Neuronal stem cell (in vitro differentiated cells): ENCODE results near the gene ASPRV1.

Experiments used
- DNase-seq: peaks from one replicate; pipeline ENCODE4 v3.0.0-alpha.2; 2013; ENCODE audit warnings: low spot score
- H2AFZ ChIP-seq: one replicate; pipeline ENCODE4 v1.6.1; 2013; ENCODE audit warnings: mild to moderate bottlenecking, low read length, inconsistent platforms
- H2AK5ac ChIP-seq: 2 replicates; pipeline ENCODE4 v1.6.1; 2013; ENCODE audit warnings: low read depth, mild to moderate bottlenecking, inconsistent platforms, low read length, moderate library complexity, mixed read lengths
- H2BK120ac ChIP-seq: 2 replicates; pipeline ENCODE4 v1.6.1; 2013; ENCODE audit warnings: low read depth, mild to moderate bottlenecking, inconsistent platforms, low read length, moderate library complexity, mixed read lengths
- H2BK12ac ChIP-seq: one replicate; pipeline ENCODE4 v1.6.1; 2013; ENCODE audit warnings: low read length, inconsistent platforms
- H2BK15ac ChIP-seq: 2 replicates; pipeline ENCODE4 v1.6.1; 2013; ENCODE audit warnings: mild to moderate bottlenecking, low read length, inconsistent platforms, mixed read lengths
- H2BK5ac ChIP-seq: one replicate; pipeline ENCODE4 v1.6.1; 2013; ENCODE audit warnings: inconsistent platforms, mild to moderate bottlenecking, low read length, moderate library complexity
- H3K14ac ChIP-seq: one replicate; pipeline ENCODE4 v1.6.1; 2013; ENCODE audit warnings: low read length, inconsistent platforms
- H3K18ac ChIP-seq: 2 replicates; pipeline ENCODE4 v1.6.1; 2013; ENCODE audit warnings: low read length, inconsistent platforms
- H3K23ac ChIP-seq: 2 replicates; pipeline ENCODE4 v1.6.1; 2013; ENCODE audit warnings: low read depth, mild to moderate bottlenecking, mixed read lengths, low read length, inconsistent platforms; ENCODE audit not compliant: poor library complexity
- H3K27ac ChIP-seq: replicated peaks from 3 replicates; pipeline ENCODE4 v1.5.1; 2013; ENCODE audit warnings: low read length, inconsistent platforms
- H3K27me3 ChIP-seq, 3 experiments: 2 replicates each; pipeline ENCODE4 v1.6.1; 2013; ENCODE audit warnings: low read length in 3 of 3, mild to moderate bottlenecking in 2 of 3, inconsistent platforms in 1 of 3, low read depth in 1 of 3, mixed read lengths in 1 of 3, moderate library complexity in 1 of 3; ENCODE audit not compliant: control insufficient read depth in 3 of 3, insufficient read depth in 3 of 3
- H3K36me3 ChIP-seq, 2 donors: replicated peaks in 1 of 2; 2 replicates each; pipeline ENCODE4 v1.6.1; 2013; ENCODE audit warnings: low read length in 2 of 2; ENCODE audit not compliant: control insufficient read depth in 2 of 2, insufficient read depth in 2 of 2
- H3K4ac ChIP-seq: 2 replicates; pipeline ENCODE4 v1.6.1; 2013; ENCODE audit warnings: inconsistent platforms, mild to moderate bottlenecking, low read length, moderate library complexity
- H3K4me1 ChIP-seq, 2 donors: 1 replicate in 1 of 2; 2 replicates in 1 of 2; pipeline ENCODE4 v1.6.1; 2013; ENCODE audit warnings: low read length in 2 of 2, low read depth in 1 of 2; ENCODE audit not compliant: control insufficient read depth in 2 of 2, insufficient read depth in 1 of 2
- H3K4me2 ChIP-seq: one replicate; pipeline ENCODE4 v1.6.1; 2013; ENCODE audit warnings: mild to moderate bottlenecking, low read length, inconsistent platforms; ENCODE audit not compliant: insufficient read depth, poor library complexity, severe bottlenecking
- H3K4me3 ChIP-seq, 2 donors: 2 replicates each; pipeline ENCODE4 v1.5.1; 2013; ENCODE audit warnings: low read length in 2 of 2, mild to moderate bottlenecking in 2 of 2, inconsistent platforms in 1 of 2, moderate library complexity in 1 of 2
- H3K79me1 ChIP-seq: one replicate; pipeline ENCODE4 v1.6.1; 2013; ENCODE audit warnings: low read depth, mild to moderate bottlenecking, inconsistent platforms, low read length, moderate library complexity
- H3K9ac ChIP-seq: one replicate; pipeline ENCODE4 v1.6.1; 2013; ENCODE audit warnings: mild to moderate bottlenecking, low read depth, low read length, inconsistent platforms; ENCODE audit not compliant: poor library complexity
- H3K9me3 ChIP-seq, 2 donors: replicated peaks in 1 of 2; 2 replicates each; pipeline versions ENCODE3 to v1.6.1; 2013; ENCODE audit warnings: low read length in 2 of 2, mild to moderate bottlenecking in 2 of 2, inconsistent platforms in 1 of 2, low read depth in 1 of 2, mixed read lengths in 1 of 2, moderate library complexity in 1 of 2; ENCODE audit not compliant: control insufficient read depth in 2 of 2, insufficient read depth in 1 of 2
- H4K8ac ChIP-seq: one replicate; pipeline ENCODE4 v1.6.1; 2013; ENCODE audit warnings: low read depth, mild to moderate bottlenecking, inconsistent platforms, low read length, moderate library complexity
- H4K91ac ChIP-seq: one replicate; pipeline ENCODE4 v1.6.1; 2013; ENCODE audit warnings: low read length, low read depth, mild to moderate bottlenecking, inconsistent platforms; ENCODE audit not compliant: poor library complexity
- WGBS, 2 donors: extraction: QIAGEN DNeasy Blood & Tissue Kit; methylation state at CpG; one replicate each; pipeline ENCODE4 v1.1.7; 2013; ENCODE audit warnings: missing lambda C conversion rate in 2 of 2, mixed read lengths in 1 of 2; ENCODE audit not compliant: insufficient read length in 2 of 2, insufficient replicate concordance in 1 of 2; ENCODE audit errors: extremely low coverage in 2 of 2; 5-methylcytosine and 5-hydroxymethylcytosine counted together

Gene ASPRV1

GRCh38 chr2:69926849-69927515 is 34.4 kb downstream of the ASPRV1 start:
- no peak overlapping the region for H3K9ac ChIP-seq
- H2BK120ac ChIP-seq = no peak overlapping the region
- no peak for DNase-seq
- no peak overlapping the region for H2BK5ac ChIP-seq
- no peak overlapping the region for H2AFZ ChIP-seq
- no peak overlapping the region for H4K8ac ChIP-seq
- H3K23ac ChIP-seq = no peak overlapping the region
- no peaks in the 10 kb centered on the region for H3K79me1 ChIP-seq
- WGBS, 2 donors = no CpG with 5 or more reads among the region's 3 CpGs
- H4K91ac ChIP-seq = no peak overlapping the region
- H3K27ac ChIP-seq = no peak overlapping the region
- no peak overlapping the region for H2BK15ac ChIP-seq
- H3K36me3 ChIP-seq = peaks cover 0 to 16% of the 10 kb centered on the region in 2 donors
- H3K9me3 ChIP-seq = no peaks in the 10 kb centered on the region
- H2BK12ac ChIP-seq = no peak overlapping the region
- no peak overlapping the region for H3K4ac ChIP-seq
- no peak overlapping the region for H3K18ac ChIP-seq
- no peak overlapping the region for H3K4me2 ChIP-seq
- no peaks in the 10 kb centered on the region for H3K4me1 ChIP-seq
- no peak overlapping the region for H2AK5ac ChIP-seq
- no peak overlapping the region for H3K14ac ChIP-seq
- H3K27me3 ChIP-seq = no peaks in the 10 kb centered on the region
- no peak overlapping the region for H3K4me3 ChIP-seq

- H3K18ac ChIP-seq = no peak overlapping the region
- WGBS, 2 donors = no CpG with 5 or more reads among the region's 3 CpGs
- no peak overlapping the region for H3K23ac ChIP-seq
- no peaks in the 10 kb centered on the region for H3K27me3 ChIP-seq
- H2BK5ac ChIP-seq = no peak overlapping the region
- H3K4me3 ChIP-seq = no peak overlapping the region
- no peaks in the 10 kb centered on the region for H3K79me1 ChIP-seq
- no peaks in the 10 kb centered on the region for H3K9me3 ChIP-seq
- no peak overlapping the region for H3K9ac ChIP-seq
- no peak overlapping the region for H2BK15ac ChIP-seq
- no peak overlapping the region for H3K14ac ChIP-seq
- DNase-seq = no peak
- no peak overlapping the region for H4K8ac ChIP-seq
- H3K36me3 ChIP-seq = peaks cover 2 to 35% of the 10 kb centered on the region in 2 donors
- no peak overlapping the region for H3K4ac ChIP-seq
- no peak overlapping the region for H3K27ac ChIP-seq
- H3K4me2 ChIP-seq = no peak overlapping the region
- no peak overlapping the region for H2AFZ ChIP-seq
- no peak overlapping the region for H2BK120ac ChIP-seq
- H2AK5ac ChIP-seq = no peak overlapping the region
- H4K91ac ChIP-seq = no peak overlapping the region
- H3K4me1 ChIP-seq = peaks cover 0 to 1% of the 10 kb centered on the region in 2 donors
- no peak overlapping the region for H2BK12ac ChIP-seq
These were observed 38.3 kb downstream of the ASPRV1 start for GRCh38 chr2:69923116-69923515.

- Histone ChIP-seq H3K23ac (no peak overlapping the region), H3K27ac (no peak overlapping the region), H3K36me3 (peaks cover 2 to 35% of the 10 kb centered on the region in 2 donors), H2BK120ac (no peak overlapping the region), H2BK5ac (no peak overlapping the region), H3K4me2 (no peak overlapping the region), H3K27me3 (no peaks in the 10 kb centered on the region), H2AFZ (no peak overlapping the region), H3K9me3 (no peaks in the 10 kb centered on the region), H3K79me1 (peaks cover 2% of the 10 kb centered on the region), H3K4me1 (peaks cover 0 to 3% of the 10 kb centered on the region in 2 donors), H3K18ac (no peak overlapping the region), H3K14ac (no peak overlapping the region), H2BK15ac (no peak overlapping the region), H3K9ac (no peak overlapping the region), H2AK5ac (no peak overlapping the region), H2BK12ac (no peak overlapping the region), H3K4me3 (no peak overlapping the region), H3K4ac (no peak overlapping the region), H4K8ac (no peak overlapping the region), H4K91ac (no peak overlapping the region)
- no CpG with 5 or more reads among the region's 3 CpGs for WGBS, 2 donors
- DNase-seq = no peak
These were observed 43.0 kb downstream of the ASPRV1 start for GRCh38 chr2:69918401-69918800.

DNA sequence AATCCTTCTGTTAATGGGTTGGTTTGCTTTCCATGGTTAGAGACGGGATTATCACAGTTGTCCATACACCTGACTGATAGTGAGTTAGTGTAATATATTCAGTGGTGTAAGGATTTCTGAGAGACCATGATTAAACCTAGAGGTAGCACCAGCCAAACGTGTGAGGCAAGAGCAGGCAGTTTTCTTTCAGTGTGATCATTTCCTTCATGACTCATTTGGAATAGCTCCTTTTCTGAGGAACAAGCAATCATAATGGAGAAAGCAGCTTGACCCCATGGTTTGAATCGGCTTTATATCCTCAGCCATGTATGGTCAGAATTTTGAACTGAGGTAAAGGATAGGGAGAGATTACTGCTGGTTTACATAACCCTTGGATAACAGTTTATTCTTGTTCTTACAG is 43.6 kb downstream of the ASPRV1 start:
- Histone ChIP-seq H3K4me2 (no peak overlapping the region), H3K4me3 (no peak overlapping the region), H3K27ac (no peak overlapping the region), H2BK15ac (no peak overlapping the region), H2BK5ac (no peak overlapping the region), H2AK5ac (no peak overlapping the region), H3K4ac (no peak overlapping the region), H2BK12ac (no peak overlapping the region), H2BK120ac (no peak overlapping the region), H3K36me3 (peaks cover 4 to 37% of the 10 kb centered on the region in 2 donors), H3K14ac (no peak overlapping the region), H4K91ac (no peak overlapping the region), H3K79me1 (peaks cover 2% of the 10 kb centered on the region), H3K18ac (no peak overlapping the region), H3K4me1 (peaks cover 0 to 3% of the 10 kb centered on the region in 2 donors), H3K9me3 (no peaks in the 10 kb centered on the region), H2AFZ (no peak overlapping the region), H4K8ac (no peak overlapping the region), H3K27me3 (no peaks in the 10 kb centered on the region), H3K9ac (no peak overlapping the region), H3K23ac (no peak overlapping the region)
- DNase-seq = no peak
- no CpG with 5 or more reads among the region's 3 CpGs for WGBS, 2 donors
